Activated CD8-positive, alpha-beta memory T cell treated with anti-CD3 and anti-CD28 coated beads for 36 hours (primary cell): ENCODE measurements around the gene ZNF335. TPM values are rescaled to one million over a fixed set of nuclear protein-coding genes. Genes with fewer than 3 reads are reported as not detected.
"Not testable (repeated sequence)": the region's sequence is repeated elsewhere in the genome, so short reads cannot be mapped to it uniquely, and the experiment has no call there.

Experiments
- CTCF ChIA-PET: fragments of 350-600 bp; sonication (Branson Sonifier 250); formaldehyde crosslinking; loops from one replicate; lab custom pipeline; 2021; ENCODE audit warnings: antibody characterized with exemption; lab: Charles Lee
- POLR2A ChIA-PET: fragments of 350-600 bp; sonication (Branson Sonifier 250); formaldehyde crosslinking; loops from one replicate; lab custom pipeline; 2021; ENCODE audit warnings: antibody characterized with exemption; lab: Charles Lee
- total RNA-seq, 2 experiments: library from RNA; stranded (reverse); gene quantifications; one replicate each; pipeline ENCODE4 v1.2.3, GENCODE V29; 2021

The ZNF335 gene
- total RNA-seq, 2 experiments from 2014 or later, result 30.3 to 30.4 TPM

DNA sequence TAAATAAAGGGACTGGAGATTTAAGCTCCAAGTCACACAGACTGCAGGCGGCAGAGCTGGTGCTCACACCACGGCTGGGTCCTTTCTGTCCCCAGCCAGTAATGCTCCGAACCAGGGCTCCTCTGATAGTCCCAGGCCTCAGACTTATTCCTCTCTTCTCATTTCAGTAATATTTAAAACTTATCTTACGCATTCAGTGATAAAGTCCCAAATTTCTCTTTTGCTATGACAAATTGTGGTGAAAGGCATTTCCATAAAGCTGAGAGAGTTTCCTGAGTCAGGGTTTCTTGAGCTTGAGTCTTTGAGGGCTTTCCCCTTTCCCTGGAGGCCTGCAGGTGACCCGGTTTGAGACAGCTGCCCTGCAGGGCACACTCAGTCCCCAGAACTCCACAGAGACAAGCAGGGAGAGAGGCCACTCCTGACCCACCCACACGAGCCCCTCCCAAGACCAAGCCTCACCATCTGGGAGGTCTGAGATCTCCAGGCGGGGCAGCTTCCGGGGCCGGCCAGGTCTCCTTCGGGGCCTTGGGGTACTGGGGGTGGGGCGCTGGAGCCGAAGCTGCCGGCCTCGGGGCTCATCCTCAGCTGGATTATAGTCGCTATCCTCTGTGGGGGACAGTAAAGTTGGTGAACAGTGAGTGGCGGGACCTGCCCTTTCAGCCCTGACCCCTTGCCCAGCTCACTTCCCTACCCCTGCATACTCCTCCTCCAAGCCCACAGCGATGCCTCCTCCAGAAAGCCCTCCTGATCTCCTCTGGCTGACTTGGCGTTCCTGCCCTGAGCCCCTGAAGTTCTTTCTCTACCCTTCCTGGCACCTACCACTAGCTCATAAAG is 6.6 kb downstream of the ZNF335 start:
- CTCF ChIA-PET, result interaction anchor here (0.8 to 1.1 kb wide), 3 partner anchors 21 to 113 kb away, joined by 3 to 4 read pairs (median 3); no protein-coding TSS in a partner anchor
- POLR2A ChIA-PET, result interaction anchor here (0.5 to 0.7 kb wide), 2 partner anchors 95 to 114 kb away, joined by 3 read pairs; no protein-coding TSS in a partner anchor

DNA sequence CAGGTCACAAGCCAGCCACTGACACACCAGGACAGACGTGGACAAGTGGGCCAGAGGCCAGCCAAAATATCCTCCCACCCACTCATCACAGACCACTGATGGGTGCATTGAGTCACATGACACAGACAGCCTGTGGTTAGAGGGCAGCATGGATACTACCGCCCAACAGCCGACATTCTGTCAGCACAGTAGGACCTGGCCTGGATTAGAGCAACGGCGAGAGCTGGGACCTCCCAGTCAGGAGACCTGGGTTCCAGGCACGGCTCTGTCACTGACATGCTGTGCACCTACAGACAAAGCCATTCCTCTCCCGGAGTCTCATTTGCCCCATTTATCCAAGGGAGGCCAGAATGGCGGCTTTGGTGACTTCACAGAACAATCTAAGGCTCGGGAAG is 8.0 kb downstream of the ZNF335 start:
- ChIA-PET POLR2A (no interaction called here), CTCF (no interaction called here)

GRCh38 chr20:45963059-45964005 is 8.7 kb downstream of the ZNF335 start:
- POLR2A ChIA-PET, result no interaction called here
- CTCF ChIA-PET, result interaction anchor here (0.6 to 1.4 kb wide), 4 partner anchors 30 to 140 kb away, joined by 3 to 4 read pairs (median 4); no protein-coding TSS in a partner anchor

- POLR2A ChIA-PET, result no interaction called here
- CTCF ChIA-PET, result interaction anchor here (0.7 to 2.1 kb wide), 4 partner anchors 8 to 138 kb away, joined by 3 to 6 read pairs (median 4); no protein-coding TSS in a partner anchor
Measured at GRCh38 chr20:45962031-45962755, 9.8 kb downstream of the ZNF335 start.

GRCh38 chr20:45959956-45960630 is 11.9 kb downstream of the ZNF335 start:
- POLR2A ChIA-PET, result no interaction called here
- CTCF ChIA-PET, result interaction anchor here (1.0 to 1.3 kb wide), 2 partner anchors 11 to 62 kb away, joined by 3 to 5 read pairs; no protein-coding TSS in a partner anchor

GRCh38 chr20:45959126-45959525 is 12.9 kb downstream of the ZNF335 start:
- POLR2A ChIA-PET, result interaction anchor here (1.6 kb wide), 1 partner anchor 12 kb away, joined by 6 read pairs; no protein-coding TSS in a partner anchor
- CTCF ChIA-PET, result interaction anchor here (1.2 to 2.1 kb wide), 2 partner anchors 10 to 12 kb away, joined by 3 to 7 read pairs; partner anchors contain the start of gene ZNF335

GRCh38 chr20:45958593-45958992 is 13.4 kb downstream of the ZNF335 start:
- POLR2A ChIA-PET, result interaction anchor here (1.6 kb wide), 1 partner anchor 11 kb away, joined by 6 read pairs; no protein-coding TSS in a partner anchor
- CTCF ChIA-PET, result interaction anchor here (0.6 to 2.1 kb wide), 4 partner anchors 11 to 516 kb away, joined by 3 to 7 read pairs (median 3); partner anchors contain the start of gene ZNF335

- POLR2A ChIA-PET, result interaction anchor here (0.8 to 1.6 kb wide), 2 partner anchors 10 to 13 kb away, joined by 4 to 6 read pairs; no protein-coding TSS in a partner anchor
- CTCF ChIA-PET, result interaction anchor here (1.5 to 2.1 kb wide), 2 partner anchors 13 to 14 kb away, joined by 3 to 7 read pairs; partner anchors contain the start of gene ZNF335
Measured at GRCh38 chr20:45957021-45957941, 14.7 kb downstream of the ZNF335 start.

- CTCF ChIA-PET, result interaction anchor here (0.7 kb wide), 1 partner anchor 166 kb away, joined by 4 read pairs; no protein-coding TSS in a partner anchor
- POLR2A ChIA-PET, result not testable (repeated sequence)
Measured at GRCh38 chr20:45956326-45956725, 15.7 kb downstream of the ZNF335 start.

DNA sequence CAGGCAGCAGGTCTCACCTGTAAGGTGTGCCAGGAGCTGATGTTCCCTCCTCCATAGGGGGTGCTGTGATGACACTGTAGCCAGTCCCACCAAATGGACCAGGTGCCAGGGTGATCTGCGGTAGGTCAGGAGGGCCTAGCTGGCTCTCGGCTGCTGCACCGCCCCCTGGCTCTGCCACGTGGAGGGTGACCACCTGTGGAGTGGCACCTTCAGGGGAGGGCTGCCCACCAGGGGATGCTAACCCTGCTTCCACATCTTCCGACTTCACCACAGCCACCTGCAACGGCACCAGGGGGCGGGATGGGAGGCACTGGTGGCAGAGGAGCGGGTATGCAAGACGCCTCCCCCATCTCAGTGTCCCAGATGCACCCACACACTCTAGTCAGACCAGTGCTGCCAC is 18.3 kb downstream of the ZNF335 start:
- ChIA-PET POLR2A (interaction anchor here (0.7 kb wide), 1 partner anchor 17 kb away, joined by 3 read pairs; no protein-coding TSS in a partner anchor), CTCF (interaction anchor here (1.2 to 1.9 kb wide), 3 partner anchors 9 to 154 kb away, joined by 3 to 10 read pairs (median 3); no protein-coding TSS in a partner anchor)

DNA sequence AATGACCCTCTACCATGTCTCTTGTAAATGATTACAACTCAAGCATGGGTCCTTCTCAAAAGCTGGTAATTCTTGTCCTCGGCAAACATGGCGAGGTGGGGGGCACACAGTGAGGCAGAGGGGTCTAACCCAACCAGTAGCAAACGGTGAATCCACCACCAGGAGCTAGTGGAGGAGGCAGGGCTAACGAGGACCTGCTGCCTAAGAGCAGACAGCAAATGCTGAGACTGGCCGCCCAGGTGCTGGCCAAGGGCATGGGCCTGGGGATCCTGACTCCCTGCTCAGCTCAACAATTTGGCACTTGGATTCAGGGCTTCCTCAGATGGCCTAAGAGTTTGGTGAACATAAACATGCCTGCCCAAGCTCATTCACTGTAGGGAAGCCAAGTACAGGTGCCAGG is 19.1 kb downstream of the ZNF335 start:
- CTCF ChIA-PET, result interaction anchor here (0.7 to 1.9 kb wide), 4 partner anchors 9 to 153 kb away, joined by 3 to 10 read pairs (median 3); partner anchors contain the start of gene PCIF1
- POLR2A ChIA-PET, result interaction anchor here (0.7 kb wide), 1 partner anchor 18 kb away, joined by 3 read pairs; no protein-coding TSS in a partner anchor

GRCh38 chr20:45951925-45952834 is 19.8 kb downstream of the ZNF335 start:
- CTCF ChIA-PET, result interaction anchor here (0.7 to 1.9 kb wide), 3 partner anchors 8 to 18 kb away, joined by 3 to 10 read pairs (median 3); partner anchors contain the start of gene PCIF1
- POLR2A ChIA-PET, result interaction anchor here (1.7 kb wide), 1 partner anchor 18 kb away, joined by 5 read pairs; no protein-coding TSS in a partner anchor

DNA sequence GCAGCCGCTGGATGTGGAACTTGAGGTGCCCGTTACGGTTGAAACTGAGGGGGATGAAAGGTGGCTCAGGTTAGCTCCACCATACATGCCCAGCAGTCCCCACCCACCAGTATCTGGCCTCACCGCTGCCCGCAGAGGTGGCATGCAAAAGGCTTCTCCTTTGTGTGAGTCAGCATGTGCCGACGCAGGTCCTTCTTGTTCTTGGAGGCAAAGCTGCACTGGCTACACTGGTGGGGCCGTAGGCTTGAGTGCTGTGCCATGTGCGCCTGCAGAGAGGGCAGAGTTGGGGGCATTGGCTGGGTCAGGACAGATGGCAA is 21.7 kb downstream of the ZNF335 start:
- POLR2A ChIA-PET, result interaction anchor here (1.7 to 2.0 kb wide), 2 partner anchors 16 to 20 kb away, joined by 5 to 6 read pairs; partner anchors contain the start of gene PCIF1

GRCh38 chr20:45949542-45950329 is 22.3 kb downstream of the ZNF335 start:
- CTCF ChIA-PET, result interaction anchor here (1.0 to 1.4 kb wide), 3 partner anchors 17 to 126 kb away, joined by 3 read pairs; no protein-coding TSS in a partner anchor
- POLR2A ChIA-PET, result interaction anchor here (1.2 to 2.0 kb wide), 3 partner anchors 14 to 21 kb away, joined by 4 to 6 read pairs (median 5); partner anchors contain the start of genes PCIF1 and ZNF335

More for the DNA sequence above, 21.7 kb downstream of the ZNF335 start:
- CTCF ChIA-PET, result no interaction called here
